IPS-NIHi7 (cell line): ENCODE results near the gene CARMIL3.
A peak's percentile ranks its signal among the peaks of the same experiment; 100 is the strongest.

Experiments used
- DNase-seq: peaks from one replicate; pipeline ENCODE4 v3.0.0; 2012; ENCODE audit warnings: mixed read lengths; ENCODE audit errors: extremely low spot score

CARMIL3 gene

DNA sequence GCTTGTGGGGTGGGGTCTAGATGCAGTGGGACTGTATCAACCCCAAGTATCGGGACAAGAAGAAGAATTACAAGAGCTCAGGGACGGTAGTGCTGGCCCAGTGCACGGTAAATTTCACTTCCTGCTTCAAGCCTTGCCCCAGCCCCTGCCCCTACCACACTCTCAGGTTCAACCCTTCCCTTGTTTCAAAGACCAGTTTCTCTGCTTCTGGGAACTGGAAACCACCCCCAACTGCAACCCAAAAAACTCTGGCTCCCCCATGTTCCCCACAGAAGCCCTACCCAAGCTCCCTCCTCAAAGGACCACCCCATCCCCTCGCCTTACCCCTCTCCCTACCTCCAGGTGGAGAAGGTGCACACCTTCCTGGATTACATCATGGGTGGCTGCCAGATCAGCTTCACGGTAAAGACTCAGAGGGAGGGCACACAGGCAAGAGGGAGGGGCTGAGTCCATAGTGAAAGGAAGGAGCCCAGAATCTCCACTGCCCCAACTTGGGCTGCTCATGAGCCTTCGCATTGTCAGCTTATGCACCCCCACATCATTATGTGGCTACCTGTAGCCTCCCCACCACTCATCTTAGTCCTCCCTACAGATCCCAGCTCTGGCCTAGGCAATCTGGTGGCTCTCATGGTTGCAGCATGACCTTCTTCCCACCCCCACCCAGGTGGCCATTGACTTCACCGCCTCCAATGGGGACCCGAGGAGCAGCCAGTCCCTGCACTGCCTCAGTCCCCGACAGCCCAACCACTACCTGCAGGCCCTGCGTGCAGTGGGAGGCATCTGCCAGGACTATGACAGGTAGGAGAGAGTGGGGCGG lies 23.9 kb downstream of the CARMIL3 start:
- DNase-seq: no peak

DNA sequence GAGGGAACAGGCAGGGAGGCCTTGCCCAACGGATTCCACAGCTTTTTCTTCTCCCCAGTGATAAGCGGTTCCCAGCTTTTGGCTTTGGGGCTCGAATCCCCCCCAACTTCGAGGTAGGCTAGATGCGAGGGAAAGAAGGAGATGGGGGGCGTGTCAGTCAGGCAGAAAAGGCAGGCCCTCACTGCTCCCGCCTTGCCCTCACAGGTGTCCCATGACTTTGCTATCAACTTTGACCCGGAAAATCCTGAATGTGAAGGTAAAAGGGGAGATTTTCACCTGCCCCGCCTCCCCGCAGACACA lies 24.4 kb downstream of the CARMIL3 start:
- no peak for DNase-seq

DNA sequence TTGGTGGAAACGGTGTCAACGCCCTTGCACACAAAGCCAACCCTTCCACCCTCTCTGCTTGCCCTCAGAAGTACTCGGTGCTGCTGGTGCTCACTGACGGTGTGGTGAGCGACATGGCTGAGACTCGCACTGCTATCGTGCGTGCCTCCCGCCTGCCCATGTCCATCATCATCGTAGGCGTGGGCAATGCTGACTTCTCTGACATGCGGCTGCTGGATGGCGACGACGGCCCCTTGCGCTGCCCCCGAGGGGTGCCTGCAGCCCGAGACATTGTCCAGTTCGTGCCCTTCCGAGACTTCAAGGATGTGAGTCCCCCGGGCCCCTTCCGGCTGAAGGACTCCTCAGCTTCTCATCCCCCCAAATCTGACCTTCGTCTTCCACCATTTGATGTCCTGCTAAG lies 25.3 kb downstream of the CARMIL3 start:
- no peak for DNase-seq

DNA sequence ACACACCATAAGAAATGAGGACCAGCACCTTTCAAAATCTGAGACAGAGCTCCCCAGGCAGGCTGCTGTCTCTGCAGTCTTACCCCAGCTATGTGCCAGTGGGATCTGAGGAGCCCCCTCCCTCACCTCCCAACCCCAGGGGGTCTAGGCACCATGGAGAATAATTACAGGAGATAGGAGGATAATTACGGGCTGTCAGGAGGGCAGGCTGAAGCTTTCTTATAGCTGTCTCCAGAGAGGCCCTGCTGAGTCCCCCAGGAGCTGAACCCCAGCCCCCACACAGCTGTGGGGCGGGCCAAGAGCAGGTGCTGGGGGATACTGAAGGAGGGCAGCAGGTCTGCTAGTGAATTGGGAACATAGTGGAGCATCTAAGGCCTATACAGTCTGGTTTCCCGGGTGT lies 26.3 kb downstream of the CARMIL3 start:
- no peak for DNase-seq

DNA sequence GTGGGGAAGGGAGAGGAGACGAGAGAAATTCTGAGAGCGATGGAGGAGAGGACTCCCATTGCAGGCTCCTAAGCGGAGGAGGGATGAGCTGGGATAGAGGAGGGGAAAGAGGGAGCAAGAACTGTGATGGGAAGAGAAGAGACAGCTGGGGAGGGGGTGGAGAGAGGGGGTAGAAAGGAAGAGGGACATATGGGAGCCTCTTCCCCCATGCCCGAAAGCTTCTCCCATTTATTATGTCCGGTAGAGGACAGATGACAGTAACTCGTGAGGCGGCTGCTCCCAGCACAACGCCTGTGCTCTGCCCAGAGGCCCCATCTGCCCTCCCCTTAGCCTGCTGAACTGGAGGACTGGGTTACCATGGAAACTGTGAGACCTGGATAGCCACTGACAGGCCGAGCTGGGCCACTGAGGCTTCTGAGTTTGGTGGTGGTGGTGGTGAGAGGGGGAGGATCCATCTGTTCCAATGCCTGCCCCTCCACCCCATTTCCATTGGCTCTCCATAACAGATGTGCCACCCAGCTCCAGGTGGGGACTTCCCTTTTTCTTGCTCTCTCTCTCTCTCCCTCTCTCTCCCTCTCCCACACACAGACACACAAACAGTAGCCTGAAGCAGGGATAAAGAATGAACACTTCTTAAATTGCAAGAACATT lies 27.8 kb downstream of the CARMIL3 start:
- DNase-seq: peak; percentile 43

DNA sequence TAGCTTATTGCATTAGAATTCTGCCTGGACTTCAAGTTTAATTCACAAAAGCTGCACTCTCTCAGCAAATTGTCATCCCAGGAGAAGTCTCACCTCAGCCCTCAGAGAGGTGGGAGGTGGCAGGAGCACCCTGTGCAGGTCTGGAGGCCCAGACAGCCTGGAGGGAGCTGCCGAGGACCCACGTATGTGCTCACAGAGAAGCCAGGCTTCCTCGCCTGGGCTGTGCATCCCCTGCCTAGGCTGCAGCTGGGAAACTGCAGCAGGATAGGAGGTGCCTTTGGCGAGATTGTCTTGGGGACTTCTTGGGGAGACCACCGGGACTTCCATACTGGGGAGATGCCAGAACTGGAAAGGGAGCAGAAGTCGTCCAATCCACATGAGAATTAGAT lies 28.3 kb downstream of the CARMIL3 start:
- no peak for DNase-seq

DNA sequence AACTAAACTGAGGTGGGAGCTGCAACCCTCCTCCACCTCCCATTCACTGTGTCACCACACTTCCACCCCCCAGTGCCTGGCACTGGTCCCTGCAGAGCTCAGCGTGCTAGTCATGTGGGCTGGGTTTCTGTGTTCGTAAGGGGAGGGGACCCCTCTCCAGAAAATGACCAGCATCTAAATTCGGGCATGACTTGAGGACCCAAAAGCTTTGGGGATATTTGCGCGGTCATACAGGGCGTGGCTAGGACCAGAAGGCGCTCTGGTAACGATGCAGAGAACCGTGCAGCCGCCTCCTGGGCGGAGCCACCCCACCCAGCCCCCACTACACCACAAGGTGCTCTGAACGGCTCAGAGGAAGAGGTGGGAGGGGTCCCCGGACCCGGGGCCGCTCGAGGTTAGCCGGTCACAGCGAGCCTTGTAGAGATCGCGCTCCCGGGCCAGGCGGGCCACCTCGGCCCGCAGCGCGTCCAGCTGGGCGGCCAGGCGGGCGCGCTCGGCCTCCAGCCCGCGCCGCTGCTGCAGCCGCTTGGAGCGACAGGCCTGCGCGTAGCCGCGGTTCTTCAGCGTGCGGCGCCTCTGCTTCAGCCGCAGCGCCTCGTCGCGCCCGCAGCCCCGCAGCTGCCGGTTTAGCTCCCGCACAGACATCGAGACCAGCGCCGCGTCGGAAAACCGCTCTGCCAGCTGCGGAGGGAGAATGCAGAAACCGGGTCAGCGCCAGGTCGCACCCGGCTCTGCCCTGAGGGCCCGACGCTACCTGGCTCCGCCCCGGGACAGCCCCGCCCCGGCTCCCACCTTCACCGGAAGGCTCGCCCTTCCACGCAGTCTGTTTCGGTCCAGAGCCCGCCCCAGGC lies 29.3 kb downstream of the CARMIL3 start:
- DNase-seq: peak; percentile 76

DNA sequence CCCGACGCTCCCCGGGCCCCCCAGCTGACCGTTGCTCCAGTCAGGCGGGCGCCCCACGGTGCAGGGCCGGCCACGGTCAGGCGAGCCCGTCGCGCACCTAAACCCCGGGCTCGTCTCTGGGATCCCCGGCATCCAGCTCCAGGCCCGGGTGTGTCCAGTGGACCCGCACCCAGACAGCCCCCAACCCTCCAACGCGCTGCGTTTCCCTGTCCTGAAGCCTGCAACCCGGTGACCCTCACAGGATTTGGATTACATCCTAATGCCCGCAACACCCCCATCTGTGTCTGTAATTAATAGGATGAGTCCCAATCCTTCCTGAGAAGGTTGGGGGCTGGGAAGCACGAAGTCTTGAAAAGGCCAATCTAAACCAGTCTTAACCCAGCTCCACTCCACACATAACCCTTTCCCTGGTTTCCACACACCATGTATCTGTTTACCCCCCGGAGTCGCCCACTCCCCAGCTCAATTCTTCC lies 30.0 kb downstream of the CARMIL3 start:
- no peak for DNase-seq

DNA sequence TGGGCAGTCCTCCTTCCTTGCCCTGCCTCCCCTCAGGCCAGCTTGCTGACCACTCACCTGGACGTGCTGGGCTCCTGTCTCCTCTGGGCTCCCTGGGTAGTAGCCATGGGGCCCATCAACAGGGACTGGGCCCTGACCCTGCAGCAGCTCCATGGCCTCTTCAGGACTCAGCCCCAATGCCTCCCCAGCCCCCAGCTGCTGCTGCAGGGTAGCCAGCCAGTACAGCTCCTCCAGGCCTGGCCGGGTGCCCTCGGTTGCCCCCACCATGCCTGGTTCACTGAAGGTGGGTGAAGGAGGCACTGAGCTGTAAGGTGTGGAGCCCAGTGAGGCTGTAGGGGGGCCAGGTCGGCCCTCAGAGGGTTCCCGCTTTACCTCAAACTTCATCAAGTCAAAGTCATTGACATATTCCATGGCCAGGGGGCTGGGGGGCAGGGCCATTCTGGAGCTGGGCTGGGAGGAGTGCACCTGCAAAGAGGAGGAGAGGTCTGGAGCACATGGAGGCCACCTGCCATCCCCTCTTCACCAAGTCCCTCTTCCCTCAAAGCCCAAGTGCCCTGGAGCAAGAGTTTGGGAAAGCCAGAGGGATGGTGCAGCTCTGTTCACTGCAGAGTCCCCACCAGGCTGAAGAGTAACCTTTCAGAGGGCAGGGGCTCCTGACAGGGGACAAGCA lies 30.7 kb downstream of the CARMIL3 start:
- no peak for DNase-seq

DNA sequence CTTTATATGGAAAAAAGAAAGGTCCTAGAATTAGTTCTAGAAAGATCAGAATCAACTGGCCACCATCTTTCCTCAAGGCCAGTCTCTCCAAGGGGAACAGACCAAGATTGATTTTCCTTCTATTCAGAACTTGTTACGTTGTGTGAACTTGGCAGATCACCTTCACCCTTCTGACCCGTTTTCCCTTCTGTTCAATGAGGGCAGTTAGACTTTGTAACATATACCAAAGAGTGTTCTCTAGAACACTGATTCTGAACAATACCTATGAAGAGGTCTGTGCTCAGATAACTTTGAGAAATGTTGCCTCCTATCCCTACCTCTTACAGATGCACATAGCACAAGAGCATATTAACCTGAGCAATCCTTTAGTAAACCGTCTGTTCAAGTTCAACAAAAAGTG lies 31.7 kb downstream of the CARMIL3 start:
- DNase-seq: no peak

DNA sequence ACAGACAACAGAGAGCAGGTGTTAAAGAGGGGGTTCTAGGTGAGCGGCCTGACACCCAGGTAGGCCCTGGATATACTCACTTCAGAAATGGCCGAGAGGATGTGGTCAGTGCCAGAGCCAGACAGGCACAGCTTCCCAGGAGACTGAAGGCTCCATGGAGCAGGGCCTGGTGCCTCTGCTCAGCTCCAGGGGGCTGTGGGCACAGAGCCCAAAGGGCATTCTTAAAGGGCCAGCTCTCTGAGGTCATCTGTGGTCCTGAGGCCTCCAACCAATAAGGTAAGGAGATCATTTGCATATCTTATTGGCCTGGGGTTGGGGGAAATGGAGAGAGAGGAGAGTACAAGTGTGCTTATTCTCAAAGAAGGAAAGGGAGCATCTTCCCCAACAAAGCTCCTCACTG lies 32.6 kb downstream of the CARMIL3 start:
- no peak for DNase-seq

DNA sequence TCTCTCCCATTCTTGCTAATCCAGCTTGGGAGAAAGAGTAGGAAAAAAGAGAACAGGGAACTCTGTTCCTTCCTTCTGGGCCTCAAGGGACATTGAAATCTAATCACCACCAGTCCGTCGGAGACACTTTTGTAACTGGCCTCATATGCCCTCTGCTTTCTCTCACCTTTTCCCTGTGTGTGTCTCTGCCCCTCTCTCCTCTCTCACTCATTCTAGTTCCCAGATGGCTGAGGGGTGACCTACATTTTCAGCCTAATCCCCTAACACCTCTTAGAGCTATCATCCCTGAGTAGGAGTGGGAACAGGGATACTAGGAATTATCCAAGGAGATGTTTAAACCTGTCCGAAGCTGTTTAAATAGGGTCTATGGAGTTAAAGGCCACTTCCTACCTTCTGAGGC lies 33.4 kb downstream of the CARMIL3 start:
- no peak for DNase-seq

DNA sequence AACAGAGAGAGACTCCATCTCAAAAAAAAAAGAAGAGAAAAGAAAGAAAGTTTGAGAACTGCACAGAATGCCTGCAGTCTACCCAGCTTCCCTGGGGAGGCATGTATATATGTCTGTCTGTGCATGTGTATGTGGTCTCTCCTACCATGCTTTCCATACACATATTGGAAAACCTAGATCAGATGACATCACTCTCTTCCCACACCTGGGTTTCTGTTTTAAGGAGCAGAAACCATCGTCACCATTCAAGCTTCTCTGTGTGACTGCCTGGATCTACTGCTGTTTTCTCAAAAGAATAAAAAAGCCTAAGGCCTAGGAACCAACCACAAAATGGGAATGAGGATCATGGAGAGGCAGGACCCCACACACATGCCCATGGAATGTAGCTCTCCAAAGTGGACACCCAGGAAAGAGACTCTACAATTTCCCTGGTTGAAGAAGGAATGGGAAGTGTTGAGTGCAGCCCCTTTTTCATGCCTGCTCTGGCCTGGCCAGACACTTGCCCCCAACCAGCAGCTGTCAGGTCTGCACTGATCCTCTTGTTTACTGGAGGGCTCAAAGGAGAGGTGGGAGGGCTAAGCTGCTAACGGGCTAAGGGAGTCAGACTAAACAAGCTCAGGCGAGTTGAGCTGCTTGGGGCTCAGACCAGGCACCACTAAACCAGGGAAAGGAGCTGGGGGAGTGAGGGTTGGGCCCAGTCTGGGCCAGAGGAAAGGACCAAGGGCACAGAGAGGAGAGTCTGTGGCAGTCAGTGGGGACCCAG lies 34.6 kb downstream of the CARMIL3 start:
- no peak for DNase-seq

DNA sequence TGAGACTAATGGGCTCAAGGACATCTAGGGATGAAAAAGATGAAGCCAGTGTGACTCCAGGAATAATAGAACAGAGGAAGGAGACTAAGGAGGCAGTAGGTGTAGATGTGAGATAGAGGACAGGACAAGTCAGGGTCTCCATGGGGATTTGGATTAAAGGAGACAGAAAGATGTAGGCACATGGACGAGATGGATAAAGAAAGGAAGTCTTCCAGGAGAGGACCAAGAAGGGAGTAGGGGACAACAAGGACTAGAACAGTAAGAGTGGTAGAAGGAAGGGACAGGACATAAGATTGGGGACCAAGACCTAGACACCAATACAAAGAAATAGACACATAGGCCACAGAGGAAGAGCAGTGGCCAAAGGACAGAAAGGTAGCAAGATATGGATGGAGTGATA lies 35.2 kb downstream of the CARMIL3 start:
- no peak for DNase-seq

DNA sequence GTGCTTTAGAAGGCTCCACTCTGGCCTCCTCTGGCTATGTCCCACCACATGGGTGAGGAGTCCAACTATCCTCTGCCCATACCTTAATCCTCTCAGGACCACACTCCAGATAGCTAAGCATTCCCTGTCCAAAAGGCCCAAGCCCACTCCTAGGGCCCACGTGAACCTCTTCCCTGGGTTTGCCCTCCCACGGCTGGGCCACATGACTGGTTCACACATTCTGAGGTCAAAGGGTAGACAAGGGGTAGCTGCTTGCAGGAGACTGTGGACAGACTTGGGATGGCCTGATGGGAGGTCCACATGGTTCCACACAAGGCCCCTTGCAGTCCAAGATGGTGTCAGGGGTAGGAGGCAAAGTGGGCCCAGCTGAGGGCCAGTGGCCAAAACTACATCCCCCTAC lies 36.3 kb downstream of the CARMIL3 start:
- DNase-seq: no peak

DNA sequence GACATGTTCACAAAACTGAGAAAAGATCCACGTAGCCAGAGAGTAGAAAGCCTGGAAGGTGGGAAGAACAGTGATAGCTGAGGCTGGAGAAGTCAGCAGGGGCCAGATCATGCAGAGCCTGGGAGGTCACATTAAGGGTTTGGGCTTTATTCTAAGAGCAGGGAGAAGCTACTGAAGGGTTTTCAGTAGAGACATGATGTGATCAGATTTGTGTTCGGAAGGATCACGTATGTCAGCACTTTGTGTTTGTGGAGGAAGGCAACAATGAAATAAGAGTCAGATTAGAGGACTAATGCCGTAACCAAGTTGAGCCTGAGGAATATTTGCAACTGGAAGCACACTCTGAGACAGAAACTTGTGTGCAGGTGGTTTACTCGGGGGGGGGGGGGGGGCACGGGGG lies 38.1 kb downstream of the CARMIL3 start:
- DNase-seq: no peak

DNA sequence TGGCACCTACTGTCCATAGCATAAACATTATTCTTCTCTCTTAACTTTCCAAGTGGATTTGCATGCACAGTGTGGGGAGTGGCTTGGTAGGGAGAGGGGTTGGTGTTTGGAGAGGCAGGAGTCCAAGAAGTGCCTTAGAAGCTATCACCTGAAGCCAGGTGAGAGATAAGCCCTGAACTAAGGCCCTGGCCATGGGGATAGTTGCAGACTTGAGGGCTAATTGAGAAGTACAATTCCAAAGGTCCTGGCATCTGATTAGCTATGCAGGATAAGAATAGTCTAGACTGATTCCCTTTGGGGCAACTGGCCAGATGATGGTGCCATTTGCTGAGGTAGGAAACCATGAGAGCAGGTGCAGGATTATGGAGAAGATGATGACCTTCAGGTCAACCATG lies 40.3 kb downstream of the CARMIL3 start:
- DNase-seq: no peak

DNA sequence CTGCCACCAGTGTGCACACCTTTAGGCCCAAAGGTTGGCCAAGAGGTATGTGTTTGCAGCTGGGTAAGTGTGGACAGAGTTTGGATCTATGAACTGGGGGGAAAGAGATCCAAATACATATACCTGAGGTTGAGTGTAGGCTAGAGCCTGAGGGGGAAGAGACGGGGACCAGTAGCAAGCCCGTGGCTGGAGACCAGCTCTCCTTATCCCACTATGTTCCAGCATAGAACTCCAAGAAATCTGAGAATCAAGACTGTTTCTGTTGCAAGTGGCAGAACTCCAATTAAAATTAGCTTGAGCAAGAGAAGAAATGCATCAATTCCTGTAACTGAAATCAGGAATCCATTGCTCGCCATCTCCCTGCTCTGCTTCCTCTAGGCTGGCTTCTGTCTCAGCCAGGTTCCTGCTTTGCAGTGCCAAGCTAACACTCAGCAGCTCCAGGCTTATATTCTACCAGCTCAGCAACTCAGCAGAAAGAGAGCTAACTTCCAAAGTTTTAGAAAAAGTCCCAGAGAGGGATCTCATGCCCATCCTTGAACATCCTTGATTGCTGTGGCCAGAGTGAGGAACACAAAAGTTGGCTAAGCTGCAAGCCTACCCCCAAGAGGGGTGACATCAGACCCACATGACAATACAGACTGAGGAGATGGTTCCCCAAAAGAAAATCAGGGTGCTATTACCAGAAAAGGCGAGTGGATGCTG lies 40.8 kb downstream of the CARMIL3 start:
- DNase-seq: no peak

DNA sequence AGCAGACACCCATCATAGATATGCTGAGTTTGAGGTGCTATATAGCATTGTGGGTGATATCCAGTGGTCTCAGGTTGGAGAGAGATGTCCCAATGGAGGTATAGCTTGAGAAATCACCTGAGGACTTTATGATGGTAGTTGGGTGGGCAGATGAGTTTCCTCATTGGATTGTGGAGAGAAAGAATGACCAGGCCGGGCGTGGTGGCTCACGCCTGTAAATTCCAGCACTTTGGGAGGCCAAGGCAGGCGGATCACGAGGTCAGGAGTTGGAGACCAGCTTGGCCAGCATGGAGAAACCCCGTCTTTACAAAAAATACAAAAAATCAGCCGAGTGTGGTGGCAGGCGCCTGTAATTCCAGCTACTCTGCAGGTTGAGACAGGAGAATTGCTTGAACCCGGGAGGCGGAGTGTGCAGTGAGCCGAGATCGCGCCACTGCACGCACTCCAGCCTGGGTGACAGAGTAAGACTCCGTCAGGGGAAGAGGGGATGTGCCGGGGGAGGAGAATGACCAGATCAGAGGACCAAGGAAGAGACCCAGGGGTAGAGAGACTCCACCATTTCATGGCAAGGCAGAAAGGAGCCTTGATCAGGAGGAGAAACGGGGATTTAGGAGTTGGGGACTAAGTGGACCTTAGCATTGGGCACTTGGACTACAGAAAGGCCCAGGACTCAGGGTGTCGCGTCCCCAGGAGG lies 41.5 kb downstream of the CARMIL3 start:
- no peak for DNase-seq
